Epithelial cell of prostate (primary cell): Measurements from ENCODE around the gene PRR15.

Experiments
- DNase-seq: peaks from one replicate; pipeline ENCODE4 v3.0.0-alpha.2; 2011; ENCODE audit warnings: low read depth, low spot score
- H3K27ac ChIP-seq: fragments of 450-650 bp; 2 replicates; pipeline ENCODE4 v1.5.1; 2017; ENCODE audit warnings: mild to moderate bottlenecking

The PRR15 gene

DNA sequence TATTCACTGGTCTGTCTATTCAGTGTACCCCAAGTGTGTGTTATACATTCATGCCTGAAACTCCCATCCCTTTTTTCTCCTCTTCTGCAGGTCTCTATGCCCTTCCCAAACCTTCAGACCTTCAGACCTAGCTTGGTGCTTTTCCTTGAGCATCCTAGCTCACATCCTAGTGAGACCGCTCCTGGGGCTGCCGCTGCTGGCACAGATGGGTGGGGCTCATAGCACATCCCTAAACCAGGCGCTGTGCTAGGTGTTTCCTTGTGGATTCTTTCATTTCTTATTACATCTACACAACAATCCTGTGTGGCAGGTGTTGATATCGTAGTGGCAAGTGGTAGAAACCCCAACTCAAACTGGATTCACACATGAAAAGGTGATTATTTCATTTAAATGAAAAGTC lies 43.2 kb downstream of the PRR15 start:
- no peak for DNase-seq
- H3K27ac ChIP-seq: peak overlapping the region; percentile 52

GRCh38 chr7:29607259-29607658 lies 43.6 kb downstream of the PRR15 start:
- DNase-seq: no peak
- H3K27ac ChIP-seq: no peak overlapping the region

DNA sequence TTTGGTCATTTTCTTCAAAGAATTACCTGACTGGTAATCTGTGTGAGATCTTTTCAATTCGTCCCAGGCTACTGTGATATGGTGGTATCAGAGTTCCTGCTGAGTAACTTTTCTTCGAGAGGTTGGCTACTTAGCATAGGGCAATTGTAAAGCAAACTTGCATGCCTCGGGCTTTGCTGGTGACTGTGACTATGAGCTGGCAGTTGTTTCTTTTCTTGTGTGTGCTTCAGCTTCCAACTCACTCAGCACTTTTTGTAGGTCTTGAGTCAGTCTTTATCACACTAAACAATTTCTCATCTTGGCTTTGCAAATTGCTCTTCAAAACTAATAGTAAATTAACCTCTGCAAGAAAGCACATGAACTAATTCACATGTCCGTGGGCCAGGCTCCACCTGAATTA lies 44.3 kb downstream of the PRR15 start:
- peak overlapping the region; percentile 21 for H3K27ac ChIP-seq
- DNase-seq: peak; percentile 74

DNA sequence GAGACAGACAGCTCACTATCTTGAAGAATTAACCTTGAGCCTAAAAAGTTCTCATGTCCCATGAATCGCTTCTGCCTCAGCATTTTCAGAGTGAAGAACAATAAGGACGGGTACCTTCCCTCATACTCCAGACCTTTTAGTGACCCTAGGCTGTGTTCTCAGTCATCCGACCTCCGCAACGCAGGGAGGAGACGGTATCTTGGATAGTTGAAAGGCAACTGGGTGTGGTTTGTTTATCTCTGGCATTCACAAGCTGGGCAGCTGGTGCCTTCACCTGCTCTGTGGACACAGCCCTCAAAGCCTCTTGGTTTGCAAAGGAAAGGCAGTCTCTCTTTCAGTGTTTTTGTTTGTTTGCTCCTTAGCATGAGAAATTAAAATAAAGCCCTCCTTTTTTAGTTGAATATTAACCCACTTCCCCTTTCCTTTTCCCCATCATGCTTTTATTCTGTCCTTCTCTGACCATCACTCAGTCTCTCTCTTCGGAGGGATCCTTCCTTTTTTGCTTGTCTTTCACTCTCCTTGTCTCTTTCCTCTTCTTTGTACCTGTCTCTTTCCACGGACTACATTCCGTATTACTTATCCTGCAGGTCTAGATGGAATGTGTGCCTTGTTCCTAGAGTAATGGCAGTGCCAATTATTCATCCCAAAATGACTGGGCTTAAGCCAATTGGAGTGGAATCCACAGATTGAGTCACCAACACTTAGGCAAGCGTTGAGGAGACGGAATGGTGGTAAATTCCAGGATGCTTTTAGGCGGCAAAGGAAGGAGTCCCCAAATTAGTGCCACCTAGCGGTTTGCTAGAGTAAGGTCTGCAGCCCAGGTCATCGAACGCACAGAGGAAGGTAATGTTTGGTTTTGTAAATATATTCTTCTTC lies 45.8 kb downstream of the PRR15 start:
- no peak for DNase-seq
- no peak overlapping the region for H3K27ac ChIP-seq

GRCh38 chr7:29610086-29610485 lies 46.5 kb downstream of the PRR15 start:
- no peak for DNase-seq
- no peak overlapping the region for H3K27ac ChIP-seq

DNA sequence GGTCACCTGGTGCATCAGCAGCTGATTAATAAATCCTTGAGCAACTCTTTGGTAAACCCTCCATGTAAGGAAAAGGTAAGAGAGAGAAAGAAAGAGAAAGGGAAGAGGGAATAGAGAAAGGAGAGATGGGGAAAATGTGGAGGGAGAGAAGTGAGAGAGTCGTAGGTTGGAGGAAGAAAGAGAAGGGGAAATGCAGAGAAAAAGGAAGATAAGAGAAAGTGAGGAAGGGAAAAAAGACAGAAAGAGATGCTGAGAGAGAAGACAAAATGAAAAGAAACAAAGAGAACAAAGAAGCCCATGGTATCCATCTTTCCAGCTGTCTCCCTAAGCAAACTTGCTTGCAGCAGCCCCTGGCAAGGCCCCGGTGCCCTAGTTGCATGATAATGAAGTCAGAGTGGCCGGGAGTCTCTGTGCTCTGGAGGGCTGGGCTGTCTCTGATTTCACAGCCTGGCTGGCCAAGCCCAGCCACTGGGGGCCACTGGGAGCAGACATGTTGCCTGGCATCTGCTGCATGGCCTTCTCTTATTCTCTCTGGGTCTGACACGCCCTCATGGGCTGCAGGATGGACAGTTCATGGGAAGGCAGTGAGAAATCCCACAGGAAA lies 48.4 kb downstream of the PRR15 start:
- H3K27ac ChIP-seq: no peak overlapping the region
- no peak for DNase-seq

GRCh38 chr7:29612596-29612995 lies 49.0 kb downstream of the PRR15 start:
- DNase-seq: no peak
- no peak overlapping the region for H3K27ac ChIP-seq

DNA sequence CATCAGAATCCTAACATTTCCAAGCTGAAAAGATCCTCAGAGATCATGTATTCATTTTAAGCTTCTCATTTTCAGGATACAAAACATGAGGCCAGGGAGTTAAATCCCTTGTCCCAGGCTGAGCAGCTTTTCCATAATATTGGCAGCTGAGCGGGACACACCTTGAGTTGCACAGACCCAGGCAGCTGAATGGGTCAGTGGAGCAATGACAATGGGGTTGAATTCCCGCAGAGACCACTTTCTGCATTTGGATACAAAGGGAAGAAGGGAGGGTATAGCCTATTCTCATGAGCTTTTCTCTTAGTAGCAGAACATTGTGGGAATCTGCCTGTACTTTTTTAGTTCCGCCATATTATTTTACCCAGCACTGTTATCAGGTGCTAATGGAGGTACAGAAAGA lies 49.5 kb downstream of the PRR15 start:
- H3K27ac ChIP-seq: no peak overlapping the region
- DNase-seq: no peak

DNA sequence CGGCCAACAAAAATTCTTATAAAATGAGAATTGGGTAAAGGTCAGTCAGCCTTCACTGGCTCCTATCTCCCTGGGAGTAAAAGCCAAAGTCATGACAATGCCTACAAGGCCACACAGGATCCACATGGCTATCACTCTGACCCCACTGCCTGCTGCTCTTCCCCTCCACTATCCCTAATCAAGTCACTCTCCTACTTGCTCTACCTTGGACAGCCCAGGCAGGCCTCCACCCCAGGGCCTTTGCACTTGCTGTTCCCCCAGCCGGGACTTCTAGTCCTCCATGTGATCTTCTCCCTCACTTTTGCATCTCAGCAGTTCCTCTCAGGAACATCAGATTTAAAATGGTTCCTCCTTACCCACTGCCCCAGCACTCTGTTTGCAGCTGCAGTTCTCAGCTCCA lies 50.6 kb downstream of the PRR15 start:
- no peak for DNase-seq
- H3K27ac ChIP-seq: no peak overlapping the region
